Neural cell (in vitro differentiated cells): ENCODE data around the gene ADGRE2. TPM values are rescaled to one million over a fixed set of nuclear protein-coding genes. Genes with fewer than 3 reads are reported as not detected.

Experiments
- H2AFZ ChIP-seq: fragments of 200-600, 300-800 bp; sonication (generic), shearing (Covaris generic); 2 replicates; pipeline ENCODE4 v1.6.0; 2014; ENCODE audit warnings: low read depth, mild to moderate bottlenecking, antibody characterized with exemption, low read length, moderate library complexity
- H3F3A ChIP-seq: fragments of 200-600 bp; shearing (Covaris generic); 2 replicates; pipeline ENCODE4 v1.6.1; 2016; ENCODE audit warnings: mild to moderate bottlenecking, moderate library complexity, mixed read lengths, antibody characterized with exemption, low read length; ENCODE audit not compliant: insufficient read depth, poor library complexity, severe bottlenecking
- H3K27ac ChIP-seq: fragments of 200-600, 300-800 bp; sonication (generic), shearing (Covaris generic); 2 replicates; pipeline ENCODE4 v1.5.1; 2014; ENCODE audit warnings: mild to moderate bottlenecking, low read length, moderate library complexity
- H3K27me3 ChIP-seq: fragments of 300-800, 200-600 bp; sonication (generic), shearing (Covaris generic); 2 replicates; pipeline ENCODE4 v1.6.0; 2014; ENCODE audit warnings: mild to moderate bottlenecking, low read depth, low read length, moderate library complexity; ENCODE audit not compliant: insufficient read depth
- H3K36me3 ChIP-seq: fragments of 300-800, 200-600 bp; sonication (generic), shearing (Covaris generic); 2 replicates; pipeline ENCODE4 v1.5.1; 2014; ENCODE audit warnings: mild to moderate bottlenecking, antibody characterized with exemption, low read length, moderate library complexity; ENCODE audit not compliant: insufficient read depth
- H3K4me2 ChIP-seq: fragments of 300-800, 200-600 bp; sonication (generic), shearing (Covaris generic); 2 replicates; pipeline ENCODE4 v1.6.0; 2014; ENCODE audit warnings: mild to moderate bottlenecking, low read length
- H3K4me3 ChIP-seq: fragments of 300-800, 200-600 bp; sonication (generic), shearing (Covaris generic); 2 replicates; pipeline ENCODE4 v1.5.1; 2014; ENCODE audit warnings: mild to moderate bottlenecking, low read length, moderate library complexity
- H3K79me2 ChIP-seq: fragments of 200-600 bp; shearing (Covaris generic); replicated peaks from 2 replicates; pipeline ENCODE4 v1.6.0; 2014; ENCODE audit warnings: mild to moderate bottlenecking, low read length, moderate library complexity; ENCODE audit not compliant: insufficient read depth
- H3K9ac ChIP-seq: fragments of 300-800, 200-600 bp; sonication (generic), shearing (Covaris generic); 2 replicates; pipeline ENCODE4 v1.6.1; 2016; ENCODE audit warnings: mild to moderate bottlenecking, low read length, mixed read lengths
- H3K9me2 ChIP-seq: fragments of 200-600 bp; shearing (Covaris generic); 2 replicates; pipeline ENCODE4 v1.6.1; 2016; ENCODE audit warnings: mild to moderate bottlenecking, low read length, mixed read lengths; ENCODE audit not compliant: insufficient read depth
- H3K9me3 ChIP-seq: fragments of 200-600, 300-800 bp; sonication (generic), shearing (Covaris generic); 2 replicates; pipeline ENCODE4 v1.6.1; 2016; ENCODE audit warnings: mild to moderate bottlenecking, mixed run types, low read length, moderate library complexity, mixed read lengths
- H4K20me1 ChIP-seq: fragments of 200-600 bp; shearing (Covaris generic); 2 replicates; pipeline ENCODE4 v1.6.1; 2016; ENCODE audit warnings: mild to moderate bottlenecking, mixed run types; ENCODE audit not compliant: insufficient read depth
- EP300 ChIP-seq: fragments of 450-650 bp; conservative IDR thresholded peaks from 2 replicates; pipeline ENCODE4 v1.6.1; 2014; ENCODE audit warnings: antibody characterized with exemption, mild to moderate bottlenecking, moderate library complexity; ENCODE audit not compliant: poor library complexity, severe bottlenecking
- EZH2 ChIP-seq: fragments of 200-600, 300-800 bp; shearing (Covaris generic), sonication (generic); IDR thresholded peaks from 2 replicates; pipeline ENCODE4 v1.6.1; 2014; ENCODE audit warnings: antibody characterized with exemption, low read length, borderline replicate concordance, mild to moderate bottlenecking; ENCODE audit not compliant: insufficient read depth, poor library complexity, severe bottlenecking
- MXI1 ChIP-seq: fragments of 450-650 bp; conservative IDR thresholded peaks from 2 replicates; pipeline ENCODE4 v1.6.1; 2014; ENCODE audit warnings: antibody characterized with exemption, mild to moderate bottlenecking; ENCODE audit not compliant: poor library complexity, severe bottlenecking
- POLR2AphosphoS5 ChIP-seq: IDR thresholded peaks from 2 replicates; pipeline ENCODE4 v1.6.1; 2012
- RAD21 ChIP-seq: fragments of 450-650 bp; conservative IDR thresholded peaks from 2 replicates; pipeline ENCODE4 v1.6.1; 2014; ENCODE audit warnings: antibody characterized with exemption, mild to moderate bottlenecking, moderate library complexity
- SMC3 ChIP-seq: fragments of 450-650 bp; conservative IDR thresholded peaks from 2 replicates; pipeline ENCODE4 v1.6.1; 2014; ENCODE audit warnings: antibody characterized with exemption, mild to moderate bottlenecking, moderate library complexity; ENCODE audit not compliant: poor library complexity
- TAF1 ChIP-seq: IDR thresholded peaks from 2 replicates; pipeline ENCODE4 v1.6.1; 2012; ENCODE audit warnings: low read depth
- polyA plus RNA-seq: library from polyadenylated mRNA; depleted of rRNA; stranded (reverse); fragments of >200 nt; gene quantifications from 2 replicates; pipeline ENCODE4 v1.2.3, GENCODE V29; 2014
- TF ChIP-seq, protein P1 (sequence below): IDR thresholded peaks from 2 replicates; pipeline ENCODE4 v1.6.1; 2012; ENCODE audit warnings: borderline replicate concordance
- TF ChIP-seq, protein P2 (sequence below): fragments of 450-650 bp; IDR thresholded peaks from 2 replicates; pipeline ENCODE4 v1.5.1; 2014; ENCODE audit warnings: antibody characterized with exemption, mild to moderate bottlenecking, moderate library complexity; ENCODE audit not compliant: poor library complexity, severe bottlenecking

The ADGRE2 gene
- polyA plus RNA-seq, 1 donor from 2014 or later: not detected

DNA sequence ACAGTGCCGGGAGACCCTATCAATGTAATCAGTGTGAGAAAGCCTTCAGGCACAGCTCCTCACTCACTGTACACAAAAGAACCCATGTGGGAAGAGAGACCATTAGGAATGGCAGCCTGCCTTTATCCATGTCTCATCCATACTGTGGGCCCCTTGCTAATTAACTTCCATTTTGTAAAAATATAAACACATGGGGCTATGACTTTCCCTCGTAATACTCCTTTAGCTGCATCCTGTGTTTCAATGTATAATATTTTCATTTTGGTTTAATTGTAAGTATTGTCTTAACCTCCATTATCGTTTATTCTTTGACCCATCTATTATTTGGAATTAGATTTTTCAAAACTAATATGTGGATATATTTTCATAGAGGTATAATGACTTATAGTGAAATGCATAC is 59.2 kb downstream of the ADGRE2 start:
- Histone ChIP-seq H3K36me3 (peaks cover 64% of the 10 kb centered on the region), H3K79me2 (no peaks in the 10 kb centered on the region), H3K9me3 (peaks cover 41% of the 10 kb centered on the region)

DNA sequence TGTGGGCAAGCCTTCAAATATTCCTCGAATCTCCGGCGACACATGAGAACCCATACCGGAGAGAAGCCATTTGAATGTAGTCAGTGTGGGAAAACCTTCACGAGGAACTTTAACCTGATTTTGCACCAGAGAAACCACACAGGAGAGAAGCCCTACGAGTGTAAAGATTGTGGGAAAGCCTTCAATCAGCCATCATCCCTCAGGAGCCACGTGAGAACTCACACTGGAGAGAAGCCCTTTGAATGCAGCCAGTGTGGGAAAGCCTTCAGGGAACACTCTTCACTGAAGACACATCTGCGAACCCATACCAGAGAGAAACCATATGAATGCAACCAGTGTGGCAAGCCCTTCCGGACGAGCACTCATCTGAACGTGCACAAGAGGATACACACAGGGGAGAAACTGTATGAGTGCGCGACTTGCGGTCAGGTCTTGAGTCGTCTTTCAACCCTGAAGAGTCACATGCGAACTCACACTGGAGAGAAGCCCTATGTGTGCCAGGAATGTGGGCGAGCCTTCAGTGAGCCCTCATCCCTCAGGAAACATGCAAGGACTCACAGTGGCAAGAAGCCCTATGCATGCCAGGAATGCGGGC is 59.7 kb downstream of the ADGRE2 start:
- H4K20me1 ChIP-seq: no peaks in the 10 kb centered on the region
- no peaks in the 10 kb centered on the region for H3K79me2 ChIP-seq
- H3K9me2 ChIP-seq: no peaks in the 10 kb centered on the region
- no peaks in the 10 kb centered on the region for H3K27me3 ChIP-seq
- H3F3A ChIP-seq: no peaks in the 10 kb centered on the region
- H3K4me2 ChIP-seq: no peak overlapping the region
- no peak overlapping the region for H3K9ac ChIP-seq
- H3K4me3 ChIP-seq: no peak overlapping the region
- H2AFZ ChIP-seq: no peak overlapping the region
- H3K9me3 ChIP-seq: peaks cover 37% of the 10 kb centered on the region
- H3K27ac ChIP-seq: no peak overlapping the region
- TF ChIP-seq MXI1 (no peak), RAD21 (no peak), POLR2AphosphoS5 (no peak), EZH2 (no peak), SMC3 (no peak), TAF1 (no peak)
- TF ChIP-seq, protein P1, sequence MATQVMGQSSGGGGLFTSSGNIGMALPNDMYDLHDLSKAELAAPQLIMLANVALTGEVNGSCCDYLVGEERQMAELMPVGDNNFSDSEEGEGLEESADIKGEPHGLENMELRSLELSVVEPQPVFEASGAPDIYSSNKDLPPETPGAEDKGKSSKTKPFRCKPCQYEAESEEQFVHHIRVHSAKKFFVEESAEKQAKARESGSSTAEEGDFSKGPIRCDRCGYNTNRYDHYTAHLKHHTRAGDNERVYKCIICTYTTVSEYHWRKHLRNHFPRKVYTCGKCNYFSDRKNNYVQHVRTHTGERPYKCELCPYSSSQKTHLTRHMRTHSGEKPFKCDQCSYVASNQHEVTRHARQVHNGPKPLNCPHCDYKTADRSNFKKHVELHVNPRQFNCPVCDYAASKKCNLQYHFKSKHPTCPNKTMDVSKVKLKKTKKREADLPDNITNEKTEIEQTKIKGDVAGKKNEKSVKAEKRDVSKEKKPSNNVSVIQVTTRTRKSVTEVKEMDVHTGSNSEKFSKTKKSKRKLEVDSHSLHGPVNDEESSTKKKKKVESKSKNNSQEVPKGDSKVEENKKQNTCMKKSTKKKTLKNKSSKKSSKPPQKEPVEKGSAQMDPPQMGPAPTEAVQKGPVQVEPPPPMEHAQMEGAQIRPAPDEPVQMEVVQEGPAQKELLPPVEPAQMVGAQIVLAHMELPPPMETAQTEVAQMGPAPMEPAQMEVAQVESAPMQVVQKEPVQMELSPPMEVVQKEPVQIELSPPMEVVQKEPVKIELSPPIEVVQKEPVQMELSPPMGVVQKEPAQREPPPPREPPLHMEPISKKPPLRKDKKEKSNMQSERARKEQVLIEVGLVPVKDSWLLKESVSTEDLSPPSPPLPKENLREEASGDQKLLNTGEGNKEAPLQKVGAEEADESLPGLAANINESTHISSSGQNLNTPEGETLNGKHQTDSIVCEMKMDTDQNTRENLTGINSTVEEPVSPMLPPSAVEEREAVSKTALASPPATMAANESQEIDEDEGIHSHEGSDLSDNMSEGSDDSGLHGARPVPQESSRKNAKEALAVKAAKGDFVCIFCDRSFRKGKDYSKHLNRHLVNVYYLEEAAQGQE: no peak
- H3K36me3 ChIP-seq: peaks cover 64% of the 10 kb centered on the region

More for the DNA sequence above, 59.2 kb downstream of the ADGRE2 start:
- Histone ChIP-seq H3F3A (no peaks in the 10 kb centered on the region), H4K20me1 (no peaks in the 10 kb centered on the region), H3K9me2 (no peaks in the 10 kb centered on the region), H3K4me2 (no peak overlapping the region), H3K9ac (no peak overlapping the region), H2AFZ (no peak overlapping the region), H3K27me3 (no peaks in the 10 kb centered on the region), H3K4me3 (no peak overlapping the region), H3K27ac (no peak overlapping the region)
- TF ChIP-seq POLR2AphosphoS5: no peak
- TF ChIP-seq TAF1: no peak
- TF ChIP-seq, protein P2, sequence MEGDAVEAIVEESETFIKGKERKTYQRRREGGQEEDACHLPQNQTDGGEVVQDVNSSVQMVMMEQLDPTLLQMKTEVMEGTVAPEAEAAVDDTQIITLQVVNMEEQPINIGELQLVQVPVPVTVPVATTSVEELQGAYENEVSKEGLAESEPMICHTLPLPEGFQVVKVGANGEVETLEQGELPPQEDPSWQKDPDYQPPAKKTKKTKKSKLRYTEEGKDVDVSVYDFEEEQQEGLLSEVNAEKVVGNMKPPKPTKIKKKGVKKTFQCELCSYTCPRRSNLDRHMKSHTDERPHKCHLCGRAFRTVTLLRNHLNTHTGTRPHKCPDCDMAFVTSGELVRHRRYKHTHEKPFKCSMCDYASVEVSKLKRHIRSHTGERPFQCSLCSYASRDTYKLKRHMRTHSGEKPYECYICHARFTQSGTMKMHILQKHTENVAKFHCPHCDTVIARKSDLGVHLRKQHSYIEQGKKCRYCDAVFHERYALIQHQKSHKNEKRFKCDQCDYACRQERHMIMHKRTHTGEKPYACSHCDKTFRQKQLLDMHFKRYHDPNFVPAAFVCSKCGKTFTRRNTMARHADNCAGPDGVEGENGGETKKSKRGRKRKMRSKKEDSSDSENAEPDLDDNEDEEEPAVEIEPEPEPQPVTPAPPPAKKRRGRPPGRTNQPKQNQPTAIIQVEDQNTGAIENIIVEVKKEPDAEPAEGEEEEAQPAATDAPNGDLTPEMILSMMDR: no peak
- TF ChIP-seq, protein P1: no peak
- no peak for TF ChIP-seq EP300
- TF ChIP-seq RAD21: no peak
- no peak for TF ChIP-seq EZH2
- no peak for TF ChIP-seq SMC3
- no peak for TF ChIP-seq MXI1
